Body of pancreas (tissue), 4 donors: ENCODE results near the gene DNAH2.

ENCODE experiments used
- CTCF ChIP-seq, 7 experiments: fragments of 450-650 bp in 4 of 7; fragments of 200-600 bp in 3 of 7; sonication (generic) in 3 of 7; IDR thresholded peaks; one replicate each; pipeline ENCODE4 v1.5.1; 2016 to 2019; ENCODE audit warnings: antibody characterized with exemption in 7 of 7
- POLR2A ChIP-seq, 3 donors: fragments of 450-650 bp; IDR thresholded peaks; one replicate each; pipeline ENCODE4 v1.6.1; 2016; ENCODE audit warnings: antibody characterized with exemption in 3 of 3, mild to moderate bottlenecking in 2 of 3

DNA sequence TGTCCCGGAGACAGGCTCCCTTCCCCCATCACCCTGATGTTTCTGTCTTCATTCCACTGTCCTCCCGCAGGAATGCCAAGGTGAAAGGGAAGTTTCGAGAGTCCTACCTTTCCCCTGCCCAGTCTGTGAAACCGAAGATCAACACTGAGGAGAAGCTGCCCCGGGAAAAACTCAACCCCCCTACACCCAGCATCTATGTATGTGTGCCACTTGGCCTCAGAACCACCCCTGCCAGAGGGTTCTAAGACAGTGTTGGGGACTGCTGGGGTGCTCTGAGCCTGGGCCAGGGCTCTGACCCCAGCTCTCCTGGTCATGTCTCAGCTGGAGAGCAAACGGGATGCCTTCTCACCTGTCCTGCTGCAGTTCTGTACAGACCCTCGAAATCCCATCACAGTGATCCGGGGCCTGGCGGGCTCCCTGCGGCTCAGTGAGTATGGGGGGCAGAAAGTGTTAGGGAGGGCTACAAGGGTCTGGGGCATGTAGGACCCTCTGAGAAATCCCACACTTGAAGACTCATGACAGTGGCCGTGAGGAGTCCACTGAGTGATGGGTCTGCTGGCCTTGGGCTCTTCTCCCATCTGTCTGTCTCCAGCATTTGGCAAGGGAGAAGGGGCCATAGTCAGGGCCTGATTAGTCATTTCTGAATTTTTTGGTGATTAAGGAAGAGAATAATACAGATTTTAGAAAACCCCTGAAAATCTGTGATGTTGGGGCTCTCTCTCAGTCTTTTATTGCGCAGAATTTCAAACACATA, 132.4 kb downstream of the DNAH2 start:
- TF ChIP-seq CTCF (IDR thresholded peaks at IDR 0.05) (no peak), POLR2A (IDR thresholded peaks at IDR 0.05) (no peak)
